Neural cell (in vitro differentiated cells): Measurements from ENCODE around the gene ACAP1. TPM values are rescaled to one million over a fixed set of nuclear protein-coding genes. Genes with fewer than 3 reads are reported as not detected.

ENCODE experiments used
- H2AFZ ChIP-seq: fragments of 200-600, 300-800 bp; sonication (generic), shearing (Covaris generic); 2 replicates; pipeline ENCODE4 v1.6.0; 2014; ENCODE audit warnings: low read depth, mild to moderate bottlenecking, antibody characterized with exemption, low read length, moderate library complexity
- H3F3A ChIP-seq: fragments of 200-600 bp; shearing (Covaris generic); 2 replicates; pipeline ENCODE4 v1.6.1; 2016; ENCODE audit warnings: mild to moderate bottlenecking, moderate library complexity, mixed read lengths, antibody characterized with exemption, low read length; ENCODE audit not compliant: insufficient read depth, poor library complexity, severe bottlenecking
- H3K27ac ChIP-seq: fragments of 200-600, 300-800 bp; sonication (generic), shearing (Covaris generic); 2 replicates; pipeline ENCODE4 v1.5.1; 2014; ENCODE audit warnings: mild to moderate bottlenecking, low read length, moderate library complexity
- H3K27me3 ChIP-seq: fragments of 300-800, 200-600 bp; sonication (generic), shearing (Covaris generic); 2 replicates; pipeline ENCODE4 v1.6.0; 2014; ENCODE audit warnings: mild to moderate bottlenecking, low read depth, low read length, moderate library complexity; ENCODE audit not compliant: insufficient read depth
- H3K36me3 ChIP-seq: fragments of 300-800, 200-600 bp; sonication (generic), shearing (Covaris generic); 2 replicates; pipeline ENCODE4 v1.5.1; 2014; ENCODE audit warnings: mild to moderate bottlenecking, antibody characterized with exemption, low read length, moderate library complexity; ENCODE audit not compliant: insufficient read depth
- H3K4me2 ChIP-seq: fragments of 300-800, 200-600 bp; sonication (generic), shearing (Covaris generic); 2 replicates; pipeline ENCODE4 v1.6.0; 2014; ENCODE audit warnings: mild to moderate bottlenecking, low read length
- H3K4me3 ChIP-seq: fragments of 300-800, 200-600 bp; sonication (generic), shearing (Covaris generic); 2 replicates; pipeline ENCODE4 v1.5.1; 2014; ENCODE audit warnings: mild to moderate bottlenecking, low read length, moderate library complexity
- H3K79me2 ChIP-seq: fragments of 200-600 bp; shearing (Covaris generic); replicated peaks from 2 replicates; pipeline ENCODE4 v1.6.0; 2014; ENCODE audit warnings: mild to moderate bottlenecking, low read length, moderate library complexity; ENCODE audit not compliant: insufficient read depth
- H3K9ac ChIP-seq: fragments of 300-800, 200-600 bp; sonication (generic), shearing (Covaris generic); 2 replicates; pipeline ENCODE4 v1.6.1; 2016; ENCODE audit warnings: mild to moderate bottlenecking, low read length, mixed read lengths
- H3K9me2 ChIP-seq: fragments of 200-600 bp; shearing (Covaris generic); 2 replicates; pipeline ENCODE4 v1.6.1; 2016; ENCODE audit warnings: mild to moderate bottlenecking, low read length, mixed read lengths; ENCODE audit not compliant: insufficient read depth
- H3K9me3 ChIP-seq: fragments of 200-600, 300-800 bp; sonication (generic), shearing (Covaris generic); 2 replicates; pipeline ENCODE4 v1.6.1; 2016; ENCODE audit warnings: mild to moderate bottlenecking, mixed run types, low read length, moderate library complexity, mixed read lengths
- H4K20me1 ChIP-seq: fragments of 200-600 bp; shearing (Covaris generic); 2 replicates; pipeline ENCODE4 v1.6.1; 2016; ENCODE audit warnings: mild to moderate bottlenecking, mixed run types; ENCODE audit not compliant: insufficient read depth
- CTCF ChIP-seq: fragments of 450-650 bp; IDR thresholded peaks from 2 replicates; pipeline ENCODE4 v1.5.1; 2014; ENCODE audit warnings: antibody characterized with exemption, mild to moderate bottlenecking, moderate library complexity; ENCODE audit not compliant: poor library complexity, severe bottlenecking
- EP300 ChIP-seq: fragments of 450-650 bp; conservative IDR thresholded peaks from 2 replicates; pipeline ENCODE4 v1.6.1; 2014; ENCODE audit warnings: antibody characterized with exemption, mild to moderate bottlenecking, moderate library complexity; ENCODE audit not compliant: poor library complexity, severe bottlenecking
- EZH2 ChIP-seq: fragments of 200-600, 300-800 bp; shearing (Covaris generic), sonication (generic); IDR thresholded peaks from 2 replicates; pipeline ENCODE4 v1.6.1; 2014; ENCODE audit warnings: antibody characterized with exemption, low read length, borderline replicate concordance, mild to moderate bottlenecking; ENCODE audit not compliant: insufficient read depth, poor library complexity, severe bottlenecking
- MXI1 ChIP-seq: fragments of 450-650 bp; conservative IDR thresholded peaks from 2 replicates; pipeline ENCODE4 v1.6.1; 2014; ENCODE audit warnings: antibody characterized with exemption, mild to moderate bottlenecking; ENCODE audit not compliant: poor library complexity, severe bottlenecking
- POLR2AphosphoS5 ChIP-seq: IDR thresholded peaks from 2 replicates; pipeline ENCODE4 v1.6.1; 2012
- RAD21 ChIP-seq: fragments of 450-650 bp; conservative IDR thresholded peaks from 2 replicates; pipeline ENCODE4 v1.6.1; 2014; ENCODE audit warnings: antibody characterized with exemption, mild to moderate bottlenecking, moderate library complexity
- SMC3 ChIP-seq: fragments of 450-650 bp; conservative IDR thresholded peaks from 2 replicates; pipeline ENCODE4 v1.6.1; 2014; ENCODE audit warnings: antibody characterized with exemption, mild to moderate bottlenecking, moderate library complexity; ENCODE audit not compliant: poor library complexity
- TAF1 ChIP-seq: IDR thresholded peaks from 2 replicates; pipeline ENCODE4 v1.6.1; 2012; ENCODE audit warnings: low read depth
- polyA plus RNA-seq: library from polyadenylated mRNA; depleted of rRNA; stranded (reverse); fragments of >200 nt; gene quantifications from 2 replicates; pipeline ENCODE4 v1.2.3, GENCODE V29; 2014
- TF ChIP-seq, protein P1 (sequence below): IDR thresholded peaks from 2 replicates; pipeline ENCODE4 v1.6.1; 2012; ENCODE audit warnings: borderline replicate concordance

The ACAP1 gene
- polyA plus RNA-seq, 1 donor from 2014 or later = 0.66 TPM

- H3K36me3 ChIP-seq = no peaks in the 10 kb centered on the region
- no peak overlapping the region for H2AFZ ChIP-seq
- peaks cover 49% of the 10 kb centered on the region for H3K27me3 ChIP-seq
These were observed 44.1 kb upstream of the ACAP1 start for GRCh38 chr17:7292194-7292593.

DNA sequence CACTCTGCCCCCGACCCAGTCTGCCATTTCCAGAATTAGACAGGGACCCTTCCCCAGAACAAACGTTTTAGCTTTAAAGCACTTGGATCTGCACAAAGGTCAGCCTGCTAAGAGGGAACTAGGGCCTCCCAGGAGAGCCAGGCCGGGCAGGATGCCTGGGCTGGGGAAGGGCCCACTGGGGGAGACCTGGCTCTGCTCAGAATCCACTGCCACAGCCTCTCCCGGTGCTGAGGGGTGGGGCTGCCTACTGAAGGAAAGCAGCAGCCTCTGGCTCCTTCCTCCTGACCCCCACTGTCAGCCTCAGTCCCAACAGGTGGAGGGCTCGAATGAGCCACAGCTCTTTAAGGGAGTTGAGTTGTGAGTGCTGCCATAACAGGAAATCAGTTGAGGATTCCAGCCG is 43.6 kb upstream of the ACAP1 start:
- peaks cover 49% of the 10 kb centered on the region for H3K27me3 ChIP-seq
- H3K9me2 ChIP-seq = no peaks in the 10 kb centered on the region
- H3F3A ChIP-seq = no peaks in the 10 kb centered on the region
- no peak overlapping the region for H3K4me2 ChIP-seq
- TF ChIP-seq CTCF = no peak
- no peak overlapping the region for H3K9ac ChIP-seq
- H4K20me1 ChIP-seq = no peaks in the 10 kb centered on the region
- H3K4me3 ChIP-seq = no peak overlapping the region
- H3K9me3 ChIP-seq = no peaks in the 10 kb centered on the region
- no peak overlapping the region for H3K27ac ChIP-seq
- H3K36me3 ChIP-seq = no peaks in the 10 kb centered on the region
- H2AFZ ChIP-seq = no peak overlapping the region
- H3K79me2 ChIP-seq = no peaks in the 10 kb centered on the region

More at GRCh38 chr17:7292194-7292593, 44.1 kb upstream of the ACAP1 start:
- Histone ChIP-seq H3K9me3 (no peaks in the 10 kb centered on the region), H3K9ac (no peak overlapping the region), H3K9me2 (no peaks in the 10 kb centered on the region), H4K20me1 (no peaks in the 10 kb centered on the region), H3K4me2 (no peak overlapping the region), H3K79me2 (no peaks in the 10 kb centered on the region), H3K27ac (no peak overlapping the region), H3K4me3 (no peak overlapping the region), H3F3A (no peaks in the 10 kb centered on the region)
- TF ChIP-seq MXI1 (no peak), EZH2 (no peak), POLR2AphosphoS5 (no peak), CTCF (no peak), RAD21 (no peak), SMC3 (no peak), EP300 (no peak), TAF1 (no peak)
- TF ChIP-seq, protein P1, sequence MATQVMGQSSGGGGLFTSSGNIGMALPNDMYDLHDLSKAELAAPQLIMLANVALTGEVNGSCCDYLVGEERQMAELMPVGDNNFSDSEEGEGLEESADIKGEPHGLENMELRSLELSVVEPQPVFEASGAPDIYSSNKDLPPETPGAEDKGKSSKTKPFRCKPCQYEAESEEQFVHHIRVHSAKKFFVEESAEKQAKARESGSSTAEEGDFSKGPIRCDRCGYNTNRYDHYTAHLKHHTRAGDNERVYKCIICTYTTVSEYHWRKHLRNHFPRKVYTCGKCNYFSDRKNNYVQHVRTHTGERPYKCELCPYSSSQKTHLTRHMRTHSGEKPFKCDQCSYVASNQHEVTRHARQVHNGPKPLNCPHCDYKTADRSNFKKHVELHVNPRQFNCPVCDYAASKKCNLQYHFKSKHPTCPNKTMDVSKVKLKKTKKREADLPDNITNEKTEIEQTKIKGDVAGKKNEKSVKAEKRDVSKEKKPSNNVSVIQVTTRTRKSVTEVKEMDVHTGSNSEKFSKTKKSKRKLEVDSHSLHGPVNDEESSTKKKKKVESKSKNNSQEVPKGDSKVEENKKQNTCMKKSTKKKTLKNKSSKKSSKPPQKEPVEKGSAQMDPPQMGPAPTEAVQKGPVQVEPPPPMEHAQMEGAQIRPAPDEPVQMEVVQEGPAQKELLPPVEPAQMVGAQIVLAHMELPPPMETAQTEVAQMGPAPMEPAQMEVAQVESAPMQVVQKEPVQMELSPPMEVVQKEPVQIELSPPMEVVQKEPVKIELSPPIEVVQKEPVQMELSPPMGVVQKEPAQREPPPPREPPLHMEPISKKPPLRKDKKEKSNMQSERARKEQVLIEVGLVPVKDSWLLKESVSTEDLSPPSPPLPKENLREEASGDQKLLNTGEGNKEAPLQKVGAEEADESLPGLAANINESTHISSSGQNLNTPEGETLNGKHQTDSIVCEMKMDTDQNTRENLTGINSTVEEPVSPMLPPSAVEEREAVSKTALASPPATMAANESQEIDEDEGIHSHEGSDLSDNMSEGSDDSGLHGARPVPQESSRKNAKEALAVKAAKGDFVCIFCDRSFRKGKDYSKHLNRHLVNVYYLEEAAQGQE = no peak
